Smooth muscle cell (in vitro differentiated cells): Measurements from ENCODE around the gene MEIS2. TPM values are rescaled to one million over a fixed set of nuclear protein-coding genes. Genes with fewer than 3 reads are reported as not detected.

ENCODE experiments used
- DNase-seq: peaks from one replicate; lab custom pipeline; 2025; ENCODE audit not compliant: unreplicated experiment; lab: John Stamatoyannopoulos, UW
- H2AFZ ChIP-seq: fragments of 200-600 bp; sonication (generic); 2 replicates; pipeline ENCODE4 v1.6.0; 2016; ENCODE audit warnings: antibody characterized with exemption, low read depth, mild to moderate bottlenecking
- H3F3A ChIP-seq: fragments of 200-600 bp; sonication (generic); 2 replicates; pipeline ENCODE4 v1.6.0; 2017; ENCODE audit warnings: antibody characterized with exemption, low read depth
- H3K27ac ChIP-seq: fragments of 200-600 bp; sonication (generic); 2 replicates; pipeline ENCODE4 v1.5.1; 2016; ENCODE audit warnings: low read depth, mild to moderate bottlenecking
- H3K27me3 ChIP-seq: fragments of 200-600 bp; sonication (generic); 2 replicates; pipeline ENCODE4 v1.6.1; 2016; ENCODE audit warnings: low read depth, mild to moderate bottlenecking
- H3K36me3 ChIP-seq: fragments of 200-600 bp; sonication (generic); 2 replicates; pipeline ENCODE4 v1.5.1; 2016; ENCODE audit warnings: low read depth
- H3K4me1 ChIP-seq: fragments of 200-600 bp; sonication (generic); 2 replicates; pipeline ENCODE4 v1.5.1; 2016; ENCODE audit warnings: low read depth
- H3K4me2 ChIP-seq: fragments of 200-600 bp; sonication (generic); 2 replicates; pipeline ENCODE4 v1.6.0; 2016; ENCODE audit warnings: mild to moderate bottlenecking
- H3K4me3 ChIP-seq: fragments of 200-600 bp; sonication (generic); 2 replicates; pipeline ENCODE4 v1.5.1; 2016; ENCODE audit warnings: mild to moderate bottlenecking
- H3K79me2 ChIP-seq: fragments of 200-600 bp; sonication (generic); 2 replicates; pipeline ENCODE4 v1.6.0; 2016; ENCODE audit warnings: low read depth, mild to moderate bottlenecking
- H3K9ac ChIP-seq: fragments of 200-600 bp; sonication (generic); 2 replicates; pipeline ENCODE4 v1.6.0; 2016; ENCODE audit warnings: low read depth
- H3K9me3 ChIP-seq: fragments of 200-600 bp; sonication (generic); replicated peaks from 2 replicates; pipeline ENCODE4 v1.5.1; 2016; ENCODE audit warnings: low read depth
- H4K20me1 ChIP-seq: fragments of 200-600 bp; sonication (generic); 2 replicates; pipeline ENCODE4 v1.6.0; 2016; ENCODE audit warnings: low read depth
- WGBS: methylation state at CpG from one replicate; pipeline ENCODE4 v1.1.7; 2016; ENCODE audit warnings: low lambda C conversion rate; 5-methylcytosine and 5-hydroxymethylcytosine counted together
- polyA plus RNA-seq: library from polyadenylated mRNA; unstranded; fragments of >200 nt; fragmentation: Nextera tagmentation; extraction: Ambion mirVana; gene quantifications from 2 replicates; pipeline ENCODE4 v1.2.1, GENCODE V29; 2016
- total RNA-seq: library from RNA; depleted of rRNA; stranded (reverse); fragments of >200 nt; gene quantifications from 2 replicates; pipeline ENCODE4 v1.2.3, GENCODE V29; 2014
- TF ChIP-seq, protein P1 (sequence below): fragments of 200-600 bp; sonication (generic); IDR thresholded peaks from 2 replicates; pipeline ENCODE4 v1.5.1; 2017; ENCODE audit warnings: borderline replicate concordance, mild to moderate bottlenecking, antibody characterized with exemption; ENCODE audit not compliant: insufficient read depth, poor library complexity, severe bottlenecking

MEIS2 gene
- total and polyA plus RNA-seq, 2 experiments from 2014 or later: 13.0 to 33.4 TPM

DNA sequence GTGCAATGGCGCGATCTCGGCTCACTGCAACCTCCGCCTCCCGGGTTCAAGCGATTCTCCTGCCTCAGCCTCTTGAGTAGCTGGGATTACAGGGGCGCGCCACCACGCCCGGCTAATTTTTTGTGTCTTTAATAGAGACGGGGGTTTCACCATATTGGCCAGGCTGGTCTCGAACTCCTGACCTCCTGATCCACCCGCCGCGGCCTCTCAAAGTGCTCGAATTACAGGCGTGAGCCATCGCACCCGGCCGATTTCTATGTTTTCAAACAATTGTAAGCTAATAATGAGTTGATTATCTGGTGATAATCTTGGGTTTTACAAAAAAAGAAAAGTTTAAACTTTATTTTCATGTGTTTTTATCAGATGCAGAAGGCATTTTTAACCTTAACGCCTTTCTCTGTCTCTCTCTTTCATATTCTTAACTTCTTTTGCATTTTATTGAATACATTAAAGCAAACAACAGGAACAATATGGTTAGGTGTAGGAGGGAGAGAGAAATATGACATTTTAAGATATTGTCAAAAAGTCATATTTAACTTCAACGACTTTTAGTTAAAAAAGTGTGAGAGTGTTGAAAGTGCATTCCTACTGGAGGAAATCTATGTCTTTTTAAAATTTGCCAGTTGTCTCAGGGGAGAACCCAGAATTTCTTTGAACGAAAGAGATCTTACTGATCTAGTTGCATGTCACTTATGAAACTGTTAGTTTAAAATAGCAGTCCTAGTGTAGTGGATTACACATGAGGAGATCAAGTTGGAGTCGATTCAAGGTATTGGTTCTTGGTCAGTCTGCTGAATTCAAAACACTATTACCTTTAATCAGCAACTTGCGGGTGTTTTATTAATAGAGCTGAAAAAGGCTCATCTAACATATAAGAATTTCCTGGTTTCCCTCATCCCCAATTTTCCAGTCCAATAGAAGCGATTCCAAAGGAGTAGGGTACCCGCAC, 3.4 kb upstream of the MEIS2 start:
- Histone ChIP-seq H3K27ac (no peak overlapping the region), H3K27me3 (peaks cover 42% of the 10 kb centered on the region), H3K79me2 (peaks cover 34% of the 10 kb centered on the region), H3F3A (peaks cover 8% of the 10 kb centered on the region), H3K9me3 (no peaks in the 10 kb centered on the region), H3K4me2 (peak overlapping the region; percentile 99), H3K36me3 (no peaks in the 10 kb centered on the region), H4K20me1 (no peaks in the 10 kb centered on the region), H3K4me3 (peak overlapping the region; percentile 96), H3K9ac (no peak overlapping the region), H2AFZ (peak overlapping the region; percentile 82), H3K4me1 (peaks cover 27% of the 10 kb centered on the region)
- 22% methylated on average over 27 of the region's 27 CpGs for WGBS
- TF ChIP-seq, protein P1, sequence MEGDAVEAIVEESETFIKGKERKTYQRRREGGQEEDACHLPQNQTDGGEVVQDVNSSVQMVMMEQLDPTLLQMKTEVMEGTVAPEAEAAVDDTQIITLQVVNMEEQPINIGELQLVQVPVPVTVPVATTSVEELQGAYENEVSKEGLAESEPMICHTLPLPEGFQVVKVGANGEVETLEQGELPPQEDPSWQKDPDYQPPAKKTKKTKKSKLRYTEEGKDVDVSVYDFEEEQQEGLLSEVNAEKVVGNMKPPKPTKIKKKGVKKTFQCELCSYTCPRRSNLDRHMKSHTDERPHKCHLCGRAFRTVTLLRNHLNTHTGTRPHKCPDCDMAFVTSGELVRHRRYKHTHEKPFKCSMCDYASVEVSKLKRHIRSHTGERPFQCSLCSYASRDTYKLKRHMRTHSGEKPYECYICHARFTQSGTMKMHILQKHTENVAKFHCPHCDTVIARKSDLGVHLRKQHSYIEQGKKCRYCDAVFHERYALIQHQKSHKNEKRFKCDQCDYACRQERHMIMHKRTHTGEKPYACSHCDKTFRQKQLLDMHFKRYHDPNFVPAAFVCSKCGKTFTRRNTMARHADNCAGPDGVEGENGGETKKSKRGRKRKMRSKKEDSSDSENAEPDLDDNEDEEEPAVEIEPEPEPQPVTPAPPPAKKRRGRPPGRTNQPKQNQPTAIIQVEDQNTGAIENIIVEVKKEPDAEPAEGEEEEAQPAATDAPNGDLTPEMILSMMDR: no peak
- no peak for DNase-seq

DNA sequence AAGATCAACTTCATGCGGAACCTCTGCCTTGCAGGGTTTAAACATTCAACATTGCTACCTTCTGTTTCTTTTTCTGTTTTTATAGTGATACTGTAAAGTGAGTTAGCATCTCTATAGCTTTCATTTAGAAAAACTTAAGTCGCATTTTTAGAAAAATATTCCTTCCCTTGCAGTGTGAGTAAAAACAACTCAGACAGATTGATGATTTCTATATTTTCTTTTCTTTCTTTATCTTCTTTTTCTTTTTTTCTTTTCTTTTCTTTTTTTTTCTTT, 2.8 kb upstream of the MEIS2 start:
- Histone ChIP-seq H3K79me2 (peaks cover 40% of the 10 kb centered on the region), H3K9ac (peak overlapping the region; percentile 34), H3K4me2 (peak overlapping the region; percentile 99), H3K4me3 (peak overlapping the region; percentile 96), H3K27ac (no peak overlapping the region), H3K4me1 (peaks cover 27% of the 10 kb centered on the region), H3K9me3 (no peaks in the 10 kb centered on the region), H3K27me3 (peaks cover 35% of the 10 kb centered on the region), H3K36me3 (no peaks in the 10 kb centered on the region), H2AFZ (peak overlapping the region; percentile 82), H4K20me1 (no peaks in the 10 kb centered on the region), H3F3A (peaks cover 8% of the 10 kb centered on the region)
- WGBS: 12% methylated on average over 2 of the region's 2 CpGs
- TF ChIP-seq, protein P1: no peak
- no peak for DNase-seq

DNA sequence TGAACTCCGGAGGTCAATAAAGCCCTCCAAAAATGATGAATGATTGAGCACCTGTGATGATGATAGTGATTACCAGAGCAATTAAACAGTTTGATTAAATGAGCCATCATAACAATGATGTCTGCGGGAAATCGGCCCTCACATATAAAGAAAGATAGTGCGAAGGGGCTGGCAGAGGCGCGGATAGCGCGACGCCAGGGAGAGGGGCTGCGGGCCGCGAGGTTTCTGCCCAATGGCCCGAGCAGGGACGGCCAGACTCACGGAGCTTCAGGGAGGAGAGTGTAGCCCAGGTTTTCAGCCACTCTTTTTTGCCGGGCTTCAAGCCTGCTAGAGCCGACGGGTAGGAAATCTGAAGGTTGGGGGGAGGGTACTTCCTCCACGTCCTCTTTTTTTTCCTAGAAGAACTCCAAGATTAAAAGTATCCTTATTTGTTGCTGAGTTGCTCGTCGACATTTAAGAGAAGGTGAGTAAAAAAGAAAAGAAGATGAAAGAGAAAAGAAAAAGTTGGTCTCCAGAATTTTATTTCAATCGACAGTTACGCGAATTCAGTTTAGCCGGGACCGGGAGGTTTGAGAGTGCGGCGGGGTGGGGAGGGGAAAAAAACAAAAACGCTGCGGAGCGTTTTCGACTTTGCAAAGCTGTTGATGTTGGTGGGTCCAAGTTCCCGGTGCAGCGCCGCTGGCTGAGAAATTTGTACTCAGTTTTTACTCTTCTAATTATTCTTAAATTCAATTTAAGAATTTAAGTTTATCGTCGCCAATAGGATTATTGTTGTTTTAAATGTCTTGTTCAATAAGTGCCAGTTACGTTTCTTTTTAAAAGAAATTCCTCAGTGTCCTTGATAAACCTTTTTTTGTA, 2.2 kb upstream of the MEIS2 start:
- DNase-seq: no peak
- TF ChIP-seq, protein P1: no peak
- Histone ChIP-seq H3K36me3 (no peaks in the 10 kb centered on the region), H3K9ac (peak overlapping the region; percentile 34), H3K27me3 (peaks cover 30% of the 10 kb centered on the region), H3K4me2 (peak overlapping the region; percentile 99), H2AFZ (peak overlapping the region; percentile 82), H4K20me1 (no peaks in the 10 kb centered on the region), H3K27ac (no peak overlapping the region), H3F3A (peaks cover 8% of the 10 kb centered on the region), H3K4me3 (peak overlapping the region; percentile 96), H3K9me3 (no peaks in the 10 kb centered on the region), H3K4me1 (peaks cover 26% of the 10 kb centered on the region), H3K79me2 (peaks cover 46% of the 10 kb centered on the region)
- WGBS: under 1% methylated on average over 38 of the region's 38 CpGs
